GM12878 (cell line): ENCODE data around the gene SH2D7. TPM values are rescaled to one million over a fixed set of nuclear protein-coding genes. Genes with fewer than 3 reads are reported as not detected.

Experiments
- ATAC-seq: fragments of 200-7000 bp; cut with Tn5 transposase; 3 replicates; pipeline ENCODE4 v1.9.1; 2020; ENCODE audit warnings: mild to moderate bottlenecking, moderate library complexity
- BruUV-seq: library from RNA; stranded (reverse); fragments of 400-500 nt; replicated peaks from 2 replicates; lab custom pipeline; 2021; lab: Mats Ljungman, UMichigan
- CTCF ChIA-PET: fragments of 300-600 bp; sonication (Branson Sonifier 250); formaldehyde crosslinking; extraction: SDS; loops from one replicate; lab custom pipeline; 2021; ENCODE audit warnings: inconsistent platforms; lab: Yijun Ruan, JAX
- POLR2A ChIA-PET: fragments of 350-600 bp; formaldehyde crosslinking; extraction: SDS; loops from one replicate; lab custom pipeline; 2021; ENCODE audit warnings: inconsistent platforms; lab: Charles Lee
- RAD21 ChIA-PET: fragments of 300-600 bp; sonication (Branson Sonifier 250); formaldehyde crosslinking; loops from one replicate; lab custom pipeline; 2023; ENCODE audit warnings: antibody characterized with exemption; ENCODE audit not compliant: unreplicated experiment; lab: Charles Lee
- SMC1A ChIA-PET: fragments of 300-600 bp; sonication (Branson Sonifier 250); formaldehyde crosslinking; loops from one replicate; lab custom pipeline; 2023; ENCODE audit not compliant: unreplicated experiment, uncharacterized antibody; lab: Charles Lee
- DNase-seq: peaks from one replicate; pipeline ENCODE4 v3.0.0-alpha.2; 2011; ENCODE audit warnings: low read depth, low spot score
- FAIRE-seq: peaks from 3 replicates; lab custom pipeline; 2011; peaks lifted over from hg19 to GRCh38; lab: Jason Lieb, UNC
- H2AFZ ChIP-seq: 2 replicates; pipeline ENCODE4 v1.6.0; 2011; ENCODE audit warnings: low read depth, low read length, control low read depth; ENCODE audit not compliant: control insufficient read depth
- H3K27ac ChIP-seq: 2 replicates; pipeline ENCODE4 v1.5.1; 2011; ENCODE audit warnings: control low read depth; ENCODE audit not compliant: control insufficient read depth, insufficient read depth
- H3K27me3 ChIP-seq, 2 experiments: replicated peaks in 1 of 2; 2 replicates each; pipeline versions ENCODE4 v1.6.0 to v1.6.1; 2011; ENCODE audit warnings: low read length in 1 of 2; ENCODE audit not compliant: control insufficient read depth in 2 of 2, insufficient read depth in 2 of 2
- H3K36me3 ChIP-seq, 2 experiments: 2 replicates each; pipeline ENCODE4 v1.5.1; 2011; ENCODE audit warnings: low read length in 1 of 2; ENCODE audit not compliant: control insufficient read depth in 2 of 2, insufficient read depth in 2 of 2
- H3K4me1 ChIP-seq: 2 replicates; pipeline ENCODE4 v1.6.1; 2011; ENCODE audit warnings: mild to moderate bottlenecking, low read length, moderate library complexity, mixed read lengths; ENCODE audit not compliant: control insufficient read depth, insufficient read depth
- H3K4me2 ChIP-seq: 2 replicates; pipeline ENCODE4 v1.6.0; 2011; ENCODE audit warnings: control low read depth; ENCODE audit not compliant: control insufficient read depth, insufficient read depth
- H3K4me3 ChIP-seq: fragments of 200-600 bp; sonication (generic); 2 replicates; pipeline ENCODE4 v1.5.1; 2016
- H3K79me2 ChIP-seq: 2 replicates; pipeline ENCODE4 v1.6.0; 2011; ENCODE audit warnings: low read length; ENCODE audit not compliant: control insufficient read depth, insufficient read depth
- H3K9ac ChIP-seq: 2 replicates; pipeline ENCODE4 v1.8.0; 2011; ENCODE audit warnings: low read length, control low read depth, mixed read lengths; ENCODE audit not compliant: control insufficient read depth, insufficient read depth
- H3K9me3 ChIP-seq: replicated peaks from 3 replicates; pipeline ENCODE4 v1.5.1; 2011; ENCODE audit warnings: mild to moderate bottlenecking, low read length; ENCODE audit not compliant: control insufficient read depth, insufficient read depth
- H4K20me1 ChIP-seq: 2 replicates; pipeline ENCODE4 v1.6.0; 2011; ENCODE audit not compliant: control insufficient read depth, insufficient read depth
- EGR1 ChIP-seq, 2 experiments: IDR thresholded peaks; 1 replicate in 1 of 2; 2 replicates in 1 of 2; pipeline ENCODE4 v1.6.1; 2011 to 2012; ENCODE audit warnings: low read depth in 2 of 2, low read length in 2 of 2, borderline replicate concordance in 1 of 2, mild to moderate bottlenecking in 1 of 2, moderate library complexity in 1 of 2
- IKZF1 ChIP-seq: fragments of 450-650 bp; conservative IDR thresholded peaks from 2 replicates; pipeline ENCODE4 v1.6.1; 2017; ENCODE audit warnings: antibody characterized with exemption, mild to moderate bottlenecking
- WGBS: methylation state at CpG from one replicate; pipeline ENCODE4 v1.1.6; 2016; ENCODE audit warnings: low lambda C conversion rate; ENCODE audit not compliant: insufficient replicate concordance, insufficient coverage; ENCODE audit errors: missing lambda C conversion rate; 5-methylcytosine and 5-hydroxymethylcytosine counted together
- in situ Hi-C: fragments of 300-500 bp; cut with MboI; formaldehyde crosslinking; loops from 9 replicates; pipeline ENCODE4 v1.14.3; 2018; ENCODE audit warnings: mixed read lengths
- intact Hi-C: fragments of 100-400 bp; cut with micrococcal nuclease; formaldehyde crosslinking; loops from one replicate; pipeline ENCODE4 v1.14.2; 2022; ENCODE audit not compliant: unreplicated experiment
- polyA plus RNA-seq, 11 experiments: library from polyadenylated mRNA; depleted of rRNA in 4 of 11; unstranded in 6 of 11; stranded (reverse) in 5 of 11; fragments of >200 nt; fragmentation: Nextera tagmentation in 4 of 11; fragmentation: Illumina TruSeq in 1 of 11; extraction: Ambion mirVana in 4 of 11; extraction: Trizol in 1 of 11; gene quantifications; 1 replicate in 1 of 11; 2 replicates in 10 of 11; pipeline versions ENCODE4 v1.2.1 to v1.2.3, GENCODE V29; 2011 to 2016; ENCODE audit warnings: inconsistent platforms in 2 of 11, missing spikeins in 2 of 11, low read depth in 1 of 11
- total RNA-seq, 4 experiments: library from RNA; depleted of rRNA in 3 of 4; stranded (reverse); fragments of >200 nt in 3 of 4; fragmentation: Illumina TruSeq in 1 of 4; extraction: Trizol in 1 of 4; gene quantifications; 2 replicates each; pipeline versions ENCODE4 v1.2.1 to v1.2.3, GENCODE V29; 2013 to 2021
- TF ChIP-seq, protein P1 (sequence below): IDR thresholded peaks from 2 replicates; pipeline ENCODE4 v1.6.1; 2011; ENCODE audit warnings: borderline replicate concordance, low read depth, mild to moderate bottlenecking, moderate library complexity, mixed read lengths, low read length; ENCODE audit not compliant: insufficient read depth; ENCODE audit errors: extremely low read length

Gene SH2D7
- total and polyA plus RNA-seq, 10 of the 15 experiments (the other 5 are each of a cell fraction or from before 2014, with no cell fraction given): 0.04 to 0.06 TPM; not detected in 8

DNA sequence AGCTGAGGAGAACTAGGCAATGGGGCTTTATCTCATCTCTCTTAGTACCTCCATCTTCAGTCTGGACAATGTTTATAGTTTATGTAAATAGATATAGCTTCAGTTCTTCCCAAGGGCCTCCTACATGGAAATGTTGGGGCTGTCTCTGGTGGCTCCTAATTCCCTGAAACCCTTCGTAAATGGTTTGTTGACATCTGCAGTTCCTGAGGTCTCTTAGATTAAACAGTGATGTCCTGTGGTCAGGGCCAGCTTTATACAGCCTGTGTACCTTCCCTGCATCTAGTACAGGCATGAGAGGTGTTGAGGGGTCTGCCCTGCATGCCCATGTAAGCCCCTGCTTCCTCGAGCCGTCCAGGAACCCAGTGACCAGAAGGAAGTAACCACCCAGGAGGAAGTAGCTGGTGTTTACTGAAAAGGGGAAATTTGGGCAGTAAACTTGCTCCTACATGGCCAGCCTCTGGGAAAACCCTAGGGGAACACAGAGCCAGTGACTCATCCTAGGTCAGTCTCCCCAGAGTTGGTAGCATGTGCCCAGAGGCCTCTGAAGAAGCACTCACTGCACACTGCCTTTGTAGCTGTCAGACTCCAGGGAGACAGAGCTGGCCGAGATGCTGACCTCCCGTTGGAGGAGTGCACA, 10.1 kb upstream of the SH2D7 start:
- Histone ChIP-seq H4K20me1 (no peaks in the 10 kb centered on the region), H3K27me3 (no peaks in the 10 kb centered on the region)
- RAD21 ChIA-PET: interaction anchor here (1.0 to 2.2 kb wide), 5 partner anchors 15 to 32 kb away, joined by 3 to 9 read pairs (median 4); no protein-coding TSS in a partner anchor
- SMC1A ChIA-PET: interaction anchor here (0.6 to 3.8 kb wide), 11 partner anchors 9 to 63 kb away, joined by 3 to 13 read pairs (median 4); no protein-coding TSS in a partner anchor
- CTCF ChIA-PET: interaction anchor here (0.8 to 3.1 kb wide), 5 partner anchors 12 to 181 kb away, joined by 4 to 16 read pairs (median 4); no protein-coding TSS in a partner anchor
- DNase-seq: no peak
- WGBS: 25% methylated on average over 5 of the region's 5 CpGs
- no peak for FAIRE-seq
- no peak for TF ChIP-seq EGR1 (IDR thresholded peaks at IDR 0.05; ENCODE audit: borderline replicate concordance in 1 of 2, low read depth in 2 of 2, low read length in 2 of 2)
- TF ChIP-seq, protein P1, sequence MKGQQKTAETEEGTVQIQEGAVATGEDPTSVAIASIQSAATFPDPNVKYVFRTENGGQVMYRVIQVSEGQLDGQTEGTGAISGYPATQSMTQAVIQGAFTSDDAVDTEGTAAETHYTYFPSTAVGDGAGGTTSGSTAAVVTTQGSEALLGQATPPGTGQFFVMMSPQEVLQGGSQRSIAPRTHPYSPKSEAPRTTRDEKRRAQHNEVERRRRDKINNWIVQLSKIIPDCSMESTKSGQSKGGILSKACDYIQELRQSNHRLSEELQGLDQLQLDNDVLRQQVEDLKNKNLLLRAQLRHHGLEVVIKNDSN: peak; percentile 20
- peak; percentile 35; the same call in 1 of the 2 replicates for TF ChIP-seq IKZF1
- TF ChIP-seq, all 136 proteins: peak for 2
- Histone ChIP-seq H3K4me2 (no peak overlapping the region), H3K9ac (no peak overlapping the region), H3K4me3 (no peak overlapping the region), H3K4me1 (peaks cover 6% of the 10 kb centered on the region), H3K9me3 (no peaks in the 10 kb centered on the region), H2AFZ (no peak overlapping the region), H3K36me3 (no peaks in the 10 kb centered on the region), H3K79me2 (peaks cover 1% of the 10 kb centered on the region), H3K27ac (no peak overlapping the region)
- no TSS peak for BruUV-seq
- in situ Hi-C loops (no loop called here), intact Hi-C loops (no loop called here)
- peak; percentile 52 for ATAC-seq
- POLR2A ChIA-PET: interaction anchor here (0.5 to 3.0 kb wide), 6 partner anchors 10 to 461 kb away, joined by 3 to 12 read pairs (median 6); no protein-coding TSS in a partner anchor
